H54 (cell line): Measurements from ENCODE around the gene GRIK4.

Source experiments
- DNase-seq: peaks from one replicate; pipeline ENCODE4 v3.0.0; 2011; ENCODE audit warnings: low spot score, mixed read lengths; ENCODE audit not compliant: insufficient read length
- FAIRE-seq: peaks from 3 replicates; lab custom pipeline; 2011; peaks lifted over from hg19 to GRCh38; lab: Jason Lieb, UNC
- POLR2A ChIP-seq: IDR thresholded peaks from 2 replicates; pipeline ENCODE4 v1.6.1; 2011; ENCODE audit warnings: low read depth, mild to moderate bottlenecking, low read length

The GRIK4 gene

DNA sequence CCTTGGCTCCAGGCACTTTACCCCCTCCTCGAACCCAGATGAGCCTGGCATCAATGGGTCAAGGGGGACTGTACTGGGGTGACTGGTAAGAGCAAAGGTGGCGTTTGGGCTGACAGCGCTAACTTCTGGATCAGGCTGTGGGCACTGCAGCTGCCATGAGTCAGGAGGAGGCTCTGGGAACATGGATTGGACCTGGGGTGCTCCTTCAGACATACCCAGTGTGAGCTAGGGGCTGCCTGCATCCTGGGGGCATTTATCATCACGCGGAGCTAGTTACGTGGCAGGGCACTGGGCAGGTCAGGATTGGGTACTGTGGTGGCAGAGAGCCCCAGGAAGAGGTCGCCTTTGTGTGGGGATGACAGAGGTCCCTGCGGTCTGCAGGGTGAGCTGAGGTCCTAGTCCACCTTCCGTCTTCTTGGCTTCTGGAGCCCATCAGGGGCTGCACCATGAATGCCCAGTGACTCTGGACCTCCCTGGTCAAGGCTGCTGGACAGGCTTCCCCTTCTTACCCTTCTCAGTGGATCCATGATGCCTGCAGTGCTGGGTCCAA is 13.1 kb downstream of the GRIK4 start:
- no peak for TF ChIP-seq POLR2A
- DNase-seq (no peak), FAIRE-seq (no peak)

DNA sequence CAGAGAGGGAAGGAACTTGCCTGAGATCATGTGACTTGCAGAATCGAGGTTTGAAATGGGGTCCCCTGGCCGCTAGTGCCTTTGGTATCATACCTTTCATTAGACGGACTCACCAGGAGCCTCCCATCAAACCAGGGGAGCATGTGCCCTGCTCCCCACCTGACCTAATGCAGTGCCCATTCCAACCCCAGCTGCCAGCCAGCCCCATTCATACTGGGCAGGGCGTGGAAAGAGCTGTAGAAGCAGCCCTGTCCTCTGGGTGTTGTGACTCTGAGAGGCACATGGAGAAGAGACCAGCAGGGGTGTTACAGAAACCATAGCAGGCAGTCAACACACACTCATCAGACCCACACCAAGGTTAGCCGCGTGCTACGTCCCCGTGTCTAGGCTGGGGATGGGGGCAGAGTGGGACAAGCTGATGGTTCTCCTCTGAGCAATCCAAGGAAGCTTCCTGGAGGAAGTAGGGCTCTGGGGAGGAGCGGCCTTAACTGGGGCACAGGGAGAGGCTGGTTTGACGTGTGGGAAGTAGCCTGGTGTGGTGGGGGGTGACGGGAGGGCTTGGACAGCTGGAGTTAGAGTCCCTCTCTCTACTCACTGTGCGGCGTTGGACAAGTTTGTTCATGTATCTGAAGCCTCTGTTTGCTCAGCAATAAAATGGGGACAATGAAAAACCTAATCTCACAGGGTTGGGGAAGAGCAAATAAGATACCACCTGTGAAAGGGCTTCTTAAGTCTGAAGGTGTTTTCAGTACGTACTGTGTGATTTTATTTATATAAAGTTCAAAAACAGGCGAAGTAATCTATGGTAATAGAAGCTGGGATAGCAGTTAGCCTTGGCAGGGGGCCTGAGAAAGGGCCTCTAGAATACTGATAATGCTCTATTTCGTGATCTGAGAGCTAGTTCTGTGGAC is 14.0 kb downstream of the GRIK4 start:
- no peak for TF ChIP-seq POLR2A
- FAIRE-seq = no peak
- no peak for DNase-seq

DNA sequence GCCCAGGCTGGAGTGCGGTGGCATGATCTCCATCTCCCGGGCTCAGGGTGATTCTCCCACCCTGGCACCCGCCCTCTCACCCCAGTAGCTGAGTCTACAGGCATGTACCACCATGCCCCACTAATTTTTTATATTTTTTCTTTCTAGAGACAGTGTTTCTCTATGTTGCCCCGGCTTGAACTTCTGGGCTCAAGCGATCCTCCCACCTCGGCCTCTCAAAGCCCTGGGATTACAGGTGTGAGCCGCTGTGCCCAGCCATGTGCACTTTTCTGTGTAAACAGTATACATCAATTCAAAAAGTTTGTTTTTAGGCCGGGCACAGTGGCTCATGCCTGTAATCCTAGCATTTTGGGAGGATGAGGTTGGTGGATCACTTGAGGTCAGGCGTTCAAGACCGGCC is 14.7 kb downstream of the GRIK4 start:
- DNase-seq = no peak
- no peak for TF ChIP-seq POLR2A
- no peak for FAIRE-seq

DNA sequence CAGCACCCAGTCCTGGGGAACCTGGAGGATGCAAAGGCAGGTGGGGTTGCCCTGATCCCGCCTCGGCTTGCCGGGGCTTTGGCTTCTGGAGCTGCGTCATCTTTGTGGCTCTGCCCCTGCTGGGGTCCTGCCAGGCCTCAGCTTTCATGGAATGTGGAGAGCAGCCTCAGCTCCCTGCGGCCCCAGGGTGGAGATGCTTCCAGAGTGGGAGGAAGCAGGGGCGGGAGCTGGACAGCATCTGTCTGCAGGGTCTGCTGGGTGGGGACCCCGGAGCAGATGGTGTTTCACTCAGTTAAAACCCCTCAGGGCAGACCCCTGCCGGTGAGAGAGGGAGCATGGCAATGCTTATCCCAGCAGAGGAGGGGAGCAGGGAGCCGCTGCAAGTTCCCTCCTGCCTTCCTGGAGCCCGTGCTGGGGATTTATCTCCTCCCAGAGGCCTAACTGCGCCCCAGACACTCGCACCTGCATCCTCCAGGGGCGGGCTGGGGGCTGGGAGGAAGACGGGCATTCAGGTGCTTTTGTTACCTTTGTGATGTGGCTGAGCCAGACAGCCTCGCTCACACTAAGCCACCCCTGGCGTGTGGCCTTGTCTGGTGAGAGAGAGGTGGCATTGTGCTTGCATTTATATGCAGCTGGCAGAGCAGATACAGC is 15.7 kb downstream of the GRIK4 start:
- DNase-seq = no peak
- no peak for FAIRE-seq
- no peak for TF ChIP-seq POLR2A

DNA sequence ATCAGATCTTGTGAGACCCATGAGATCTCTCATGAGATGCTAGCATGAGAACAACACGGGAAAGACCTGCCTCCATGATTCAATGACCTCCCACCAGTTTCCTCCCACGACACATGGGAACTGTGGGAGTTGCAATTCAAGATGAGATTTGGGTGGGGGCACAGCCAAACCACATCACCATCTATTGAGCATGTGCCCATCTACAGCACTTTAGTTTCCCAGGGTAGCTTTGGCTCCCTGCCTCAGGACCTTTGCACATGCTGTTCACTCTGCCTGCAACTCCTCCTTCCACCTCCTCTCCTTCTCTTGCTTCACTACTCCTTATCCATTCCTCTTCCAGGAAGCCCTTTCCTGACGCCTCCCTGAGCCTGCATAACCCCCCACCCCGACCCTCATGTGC is 17.2 kb downstream of the GRIK4 start:
- FAIRE-seq (no peak), DNase-seq (no peak)
- no peak for TF ChIP-seq POLR2A

DNA sequence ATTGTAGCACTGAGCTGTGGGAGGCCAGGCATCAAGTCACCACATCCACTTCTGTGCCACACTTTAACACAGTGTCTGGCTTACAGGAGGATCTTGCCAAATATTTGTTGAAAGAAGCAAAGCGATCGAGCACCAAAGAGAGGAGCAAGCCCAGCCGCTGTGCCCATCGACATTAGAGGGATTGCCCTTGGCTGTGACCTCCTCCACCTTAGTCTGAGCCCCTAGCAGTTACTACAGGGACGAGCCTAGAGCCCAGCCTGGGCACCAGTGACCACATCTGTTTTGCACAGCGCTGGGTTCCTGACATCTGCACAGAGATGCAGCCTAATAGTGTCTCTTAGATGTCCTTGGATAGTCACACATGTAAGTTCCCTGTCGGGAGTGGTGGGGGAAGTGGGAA is 17.7 kb downstream of the GRIK4 start:
- FAIRE-seq (no peak), DNase-seq (no peak)
- no peak for TF ChIP-seq POLR2A

DNA sequence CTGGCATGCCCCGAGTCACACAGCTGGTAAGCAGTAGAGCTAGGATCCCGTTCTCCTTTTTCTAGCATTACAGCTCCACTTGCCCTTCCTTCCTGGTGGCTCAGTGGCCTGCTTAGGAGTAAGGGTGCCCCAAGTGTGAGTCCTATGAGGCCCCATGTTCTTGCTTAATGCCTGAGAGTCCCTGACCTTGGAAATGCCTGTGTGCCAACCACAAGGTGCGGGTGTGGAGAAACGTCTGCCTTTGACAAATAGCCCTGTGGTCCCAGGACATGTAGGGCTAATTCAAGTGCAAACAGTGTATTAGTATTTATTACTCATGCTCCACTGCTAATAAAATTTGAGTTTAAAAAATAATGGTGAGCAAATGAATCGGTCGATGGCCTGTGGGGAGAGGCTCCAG is 18.4 kb downstream of the GRIK4 start:
- FAIRE-seq = no peak
- TF ChIP-seq POLR2A = no peak

DNA sequence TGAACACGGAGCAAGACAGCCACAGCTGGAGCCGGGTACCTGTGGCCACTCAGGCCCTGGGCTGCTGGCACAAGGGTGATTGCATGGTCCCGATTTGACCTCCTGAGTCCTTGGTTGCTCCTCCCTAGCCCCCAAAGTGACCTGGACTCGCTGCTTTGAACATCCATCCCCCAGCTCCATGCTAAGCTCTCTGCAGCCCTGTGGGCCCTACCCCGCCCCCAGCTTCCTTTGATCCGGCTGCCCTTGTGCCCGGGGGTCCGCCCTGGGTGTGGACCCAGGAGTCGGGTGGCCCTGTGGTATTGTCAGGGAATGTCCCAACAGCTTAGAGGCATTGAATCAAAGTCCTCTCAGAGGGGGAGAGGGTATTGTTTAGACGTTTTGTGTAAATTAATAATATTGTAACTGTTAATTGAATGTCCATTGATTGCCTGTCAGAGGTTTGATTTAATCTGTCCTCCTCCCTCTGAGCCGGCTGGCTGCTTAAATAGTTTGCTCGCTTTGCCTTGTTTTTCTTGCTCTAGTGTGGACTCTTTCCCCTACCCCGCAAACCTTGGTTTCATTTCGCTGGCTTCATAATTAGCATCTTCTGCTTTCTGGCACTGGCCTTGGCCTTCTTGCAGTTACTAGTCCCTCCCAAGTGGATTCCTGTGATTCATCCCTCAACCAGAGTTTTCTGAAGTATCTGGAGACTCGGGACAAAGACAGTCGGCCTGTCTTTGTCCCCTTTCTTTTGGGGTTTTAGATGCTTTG is 20.7 kb downstream of the GRIK4 start:
- TF ChIP-seq POLR2A = no peak
- no peak for DNase-seq
- no peak for FAIRE-seq

More for the DNA sequence above, 18.4 kb downstream of the GRIK4 start:
- DNase-seq = no peak

DNA sequence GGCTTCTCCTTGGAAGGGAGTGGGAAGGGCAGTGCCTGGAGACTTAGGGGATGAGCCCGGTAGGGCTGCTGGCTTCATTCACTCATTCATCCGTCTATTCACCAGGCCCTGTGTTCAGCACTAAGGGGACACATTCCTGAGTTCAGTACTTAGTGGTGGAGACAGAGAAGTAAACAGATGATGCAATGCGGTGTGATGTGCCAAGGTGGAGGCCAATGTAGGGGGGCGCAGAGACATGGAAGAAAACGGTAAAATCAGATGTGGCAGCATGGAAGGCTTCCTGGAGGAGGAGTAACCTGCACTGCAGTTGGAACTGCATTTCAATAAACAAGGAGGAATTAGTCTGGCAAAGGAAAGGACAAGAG is 21.3 kb downstream of the GRIK4 start:
- DNase-seq (no peak), FAIRE-seq (no peak)
- no peak for TF ChIP-seq POLR2A

DNA sequence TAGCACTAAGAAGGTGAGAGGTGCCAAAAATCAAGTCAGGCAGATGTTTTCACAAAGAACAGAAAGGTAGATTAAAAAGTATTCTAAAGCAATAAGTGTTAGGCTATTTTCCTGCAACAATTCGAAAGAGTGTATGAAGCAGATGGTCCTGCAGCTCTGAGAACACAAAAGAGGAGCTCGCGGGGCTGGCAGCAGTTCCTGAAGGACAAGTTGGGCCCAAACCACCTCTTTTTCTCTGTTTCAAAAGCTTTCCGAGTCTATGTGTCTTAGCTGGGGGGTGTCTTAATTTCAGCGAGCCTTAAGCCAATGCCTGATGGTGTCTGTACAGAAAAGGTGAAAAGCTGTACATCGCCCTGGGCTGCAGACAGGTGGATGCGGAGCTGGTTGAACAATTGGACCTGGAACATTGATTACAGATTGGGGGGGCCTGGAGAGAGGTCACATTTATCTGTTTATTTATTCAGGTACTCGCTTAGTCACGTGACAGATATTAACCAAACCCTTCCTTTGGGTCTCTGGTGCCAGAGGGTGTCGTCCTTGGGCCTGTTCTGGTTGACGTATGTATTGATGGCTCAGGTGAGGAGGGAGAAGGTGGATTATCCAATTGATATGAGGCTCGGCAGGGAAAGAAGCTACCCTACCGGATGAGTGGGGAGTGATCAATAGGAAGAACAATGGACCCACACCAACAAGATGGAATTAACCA is 24.7 kb downstream of the GRIK4 start:
- TF ChIP-seq POLR2A = no peak
- FAIRE-seq (no peak), DNase-seq (no peak)

DNA sequence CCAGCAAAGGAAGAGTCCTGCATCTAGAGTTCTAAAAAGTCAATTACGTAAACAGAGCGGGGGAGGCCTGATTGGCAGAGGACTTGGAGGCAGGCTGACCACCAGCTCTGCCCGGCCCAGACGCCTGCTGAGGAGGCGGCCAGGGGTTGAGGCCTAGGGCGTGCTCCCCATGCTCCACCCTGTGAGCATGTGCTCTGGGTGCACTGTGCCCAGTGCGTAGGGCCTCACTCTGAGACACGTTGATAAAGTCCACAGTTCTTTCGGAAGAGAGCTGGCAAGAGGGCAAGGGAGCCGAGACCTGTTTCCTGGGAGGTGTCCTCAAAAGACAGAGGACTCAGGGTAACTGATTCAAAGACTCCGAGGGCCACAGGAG is 25.2 kb downstream of the GRIK4 start:
- FAIRE-seq = no peak
- no peak for DNase-seq
- no peak for TF ChIP-seq POLR2A

DNA sequence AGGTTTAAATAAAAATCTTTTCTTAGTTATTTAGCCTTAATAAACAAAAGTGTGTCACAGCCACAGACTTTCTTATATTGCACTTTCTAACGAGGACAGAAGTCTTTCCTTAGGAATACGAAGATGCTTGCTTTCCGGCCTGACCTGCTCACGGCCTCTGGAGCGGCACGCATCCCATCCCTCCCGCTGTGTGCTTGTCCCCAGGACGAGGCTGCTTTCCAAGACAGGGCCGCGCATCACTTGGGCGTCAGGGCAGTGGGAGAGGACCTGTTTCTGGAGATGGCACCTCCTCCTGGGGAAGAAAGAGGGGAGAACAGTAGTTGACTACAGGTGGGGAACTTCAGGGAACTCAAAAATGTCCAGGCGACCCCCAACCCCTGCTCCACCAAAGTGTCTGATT is 26.4 kb downstream of the GRIK4 start:
- FAIRE-seq = no peak
- no peak for DNase-seq
- no peak for TF ChIP-seq POLR2A

DNA sequence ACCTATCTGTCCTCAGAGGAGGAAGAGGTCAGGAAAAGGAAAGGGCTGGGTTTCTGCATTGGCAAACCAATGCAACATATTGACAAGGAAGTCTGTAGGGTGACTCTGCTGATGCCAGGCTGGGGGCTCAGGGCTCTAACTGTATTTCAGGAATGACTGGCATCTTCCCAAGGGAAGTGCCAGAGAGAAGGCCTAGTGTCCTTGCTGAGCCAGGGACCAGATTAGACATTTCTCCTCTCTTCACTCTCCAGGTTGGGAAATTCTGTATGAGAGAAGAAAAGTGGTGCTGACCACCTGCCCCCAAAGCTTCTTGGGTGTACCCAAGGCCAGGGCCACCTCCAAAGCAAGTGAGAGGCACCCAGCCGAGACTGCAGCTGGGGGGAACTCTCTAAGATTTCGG is 27.2 kb downstream of the GRIK4 start:
- DNase-seq = no peak
- no peak for TF ChIP-seq POLR2A
- no peak for FAIRE-seq

DNA sequence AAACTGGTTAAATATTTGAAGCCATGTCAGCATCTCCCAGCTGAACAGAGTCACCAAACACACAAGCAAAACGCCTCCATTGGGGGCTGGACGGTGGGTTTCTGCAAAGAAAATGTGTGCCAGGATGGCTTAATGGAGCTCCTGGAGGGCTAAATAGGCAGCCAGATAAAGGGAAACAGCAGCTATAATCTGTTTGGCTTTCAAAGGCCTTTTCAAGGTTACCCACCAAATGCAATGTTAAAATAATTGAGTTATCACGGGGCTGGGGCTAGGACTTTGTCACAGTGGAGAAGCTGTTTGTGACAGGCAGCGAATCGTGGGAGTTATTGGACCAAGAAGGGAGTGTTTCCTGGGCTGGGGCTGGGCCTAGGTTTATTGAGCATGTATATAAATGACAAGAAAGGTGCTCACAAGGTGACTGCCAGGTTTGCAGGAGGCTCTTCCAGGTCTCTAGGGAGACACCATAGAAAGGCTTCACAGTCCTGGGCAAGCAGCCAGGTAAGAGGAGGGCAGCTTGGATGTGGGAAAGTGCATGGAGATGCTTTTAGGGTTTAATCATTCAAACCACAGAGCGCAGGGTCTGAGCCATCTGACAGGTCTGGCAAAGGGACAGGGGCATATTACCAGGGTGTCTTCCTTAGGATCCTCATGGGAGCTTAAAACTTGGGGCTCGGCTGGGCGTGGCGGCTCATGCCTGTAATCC is 28.3 kb downstream of the GRIK4 start:
- no peak for TF ChIP-seq POLR2A
- DNase-seq (no peak), FAIRE-seq (no peak)
